AG04449 (cell line): ENCODE data around the gene PCDHA7.

Experiments
- CTCF ChIA-PET: fragments of 350-600 bp; formaldehyde crosslinking; extraction: SDS; loops from one replicate; lab custom pipeline; 2021; ENCODE audit warnings: antibody characterized with exemption; lab: Yijun Ruan, JAX
- POLR2A ChIA-PET: fragments of 400-600, 350-600 bp; formaldehyde crosslinking; extraction: SDS; loops from one replicate; lab custom pipeline; 2020; ENCODE audit warnings: antibody characterized with exemption, inconsistent platforms; lab: Yijun Ruan, JAX
- DNase-seq: peaks from one replicate; pipeline ENCODE4 v3.0.0-alpha.2; 2010; ENCODE audit warnings: low read depth, low spot score
- H3K4me3 ChIP-seq: 2 replicates; pipeline ENCODE4 v1.5.1; 2011; ENCODE audit warnings: low read depth, mild to moderate bottlenecking, control low read depth, low read length
- TF ChIP-seq, protein P1 (sequence below): IDR thresholded peaks from one replicate; pipeline ENCODE4 v1.5.1; 2011; ENCODE audit warnings: mild to moderate bottlenecking, moderate library complexity, low read length, control low read depth, inconsistent platforms; ENCODE audit not compliant: insufficient read depth; ENCODE audit errors: missing control alignments

The PCDHA7 gene

DNA sequence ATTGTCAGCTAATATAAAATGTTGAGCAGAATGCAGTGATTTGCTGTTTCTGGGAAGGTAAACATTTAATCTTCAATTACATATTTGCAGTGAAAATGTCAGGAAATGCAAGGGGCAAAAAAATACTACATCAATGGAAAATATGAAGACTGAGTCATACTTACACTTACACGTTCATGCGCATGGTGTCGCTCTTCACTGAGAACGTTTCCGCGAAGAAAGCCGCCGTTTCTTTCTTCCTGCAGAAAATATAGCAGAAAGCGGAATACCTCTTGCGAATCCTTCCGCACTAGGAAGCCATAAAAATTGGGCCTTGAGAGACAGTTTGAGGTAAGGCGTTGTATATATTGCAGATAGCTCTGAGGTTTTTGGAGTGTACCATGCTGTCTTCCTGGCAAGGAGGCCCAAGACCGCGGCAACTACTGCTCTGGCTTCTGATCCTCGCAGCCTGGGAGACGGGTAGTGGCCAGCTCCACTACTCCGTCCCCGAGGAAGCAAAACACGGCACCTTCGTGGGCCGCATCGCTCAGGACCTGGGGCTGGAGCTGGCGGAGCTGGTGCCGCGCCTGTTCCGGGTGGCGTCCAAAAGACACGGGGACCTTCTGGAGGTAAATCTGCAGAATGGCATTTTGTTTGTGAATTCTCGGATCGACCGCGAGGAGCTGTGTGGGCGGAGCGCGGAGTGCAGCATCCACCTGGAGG is 48.0 kb downstream of the PCDHA7 start, which contains the start of gene PCDHA13:
TSS of gene PCDHA13 (plus strand) at position 236 of the 702 bp plus-strand sequence. CDS start at position 381, 145 bp downstream.
- CTCF ChIA-PET = no interaction called here
- H3K4me3 ChIP-seq = no peak within 1 kb of the TSS
- DNase-seq = no peak

DNA sequence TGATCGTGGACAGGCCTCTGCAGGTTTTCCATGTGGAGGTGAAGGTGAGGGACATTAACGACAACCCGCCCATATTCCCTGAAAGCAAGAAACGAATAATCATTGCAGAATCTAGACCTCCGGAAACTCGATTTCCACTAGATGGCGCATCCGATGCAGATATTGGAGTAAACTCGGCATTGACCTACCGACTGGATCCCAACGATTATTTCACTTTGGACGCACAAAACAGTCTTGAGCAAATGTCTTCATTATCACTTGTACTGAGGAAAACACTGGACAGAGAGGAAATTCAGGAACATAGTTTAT is 48.5 kb downstream of the PCDHA7 start:
- CTCF ChIA-PET = no interaction called here
- POLR2A ChIA-PET = no interaction called here
- H3K4me3 ChIP-seq = no peak overlapping the region

More for the DNA sequence above, 48.0 kb downstream of the PCDHA7 start, which contains the start of gene PCDHA13:
- TF ChIP-seq, protein P1, sequence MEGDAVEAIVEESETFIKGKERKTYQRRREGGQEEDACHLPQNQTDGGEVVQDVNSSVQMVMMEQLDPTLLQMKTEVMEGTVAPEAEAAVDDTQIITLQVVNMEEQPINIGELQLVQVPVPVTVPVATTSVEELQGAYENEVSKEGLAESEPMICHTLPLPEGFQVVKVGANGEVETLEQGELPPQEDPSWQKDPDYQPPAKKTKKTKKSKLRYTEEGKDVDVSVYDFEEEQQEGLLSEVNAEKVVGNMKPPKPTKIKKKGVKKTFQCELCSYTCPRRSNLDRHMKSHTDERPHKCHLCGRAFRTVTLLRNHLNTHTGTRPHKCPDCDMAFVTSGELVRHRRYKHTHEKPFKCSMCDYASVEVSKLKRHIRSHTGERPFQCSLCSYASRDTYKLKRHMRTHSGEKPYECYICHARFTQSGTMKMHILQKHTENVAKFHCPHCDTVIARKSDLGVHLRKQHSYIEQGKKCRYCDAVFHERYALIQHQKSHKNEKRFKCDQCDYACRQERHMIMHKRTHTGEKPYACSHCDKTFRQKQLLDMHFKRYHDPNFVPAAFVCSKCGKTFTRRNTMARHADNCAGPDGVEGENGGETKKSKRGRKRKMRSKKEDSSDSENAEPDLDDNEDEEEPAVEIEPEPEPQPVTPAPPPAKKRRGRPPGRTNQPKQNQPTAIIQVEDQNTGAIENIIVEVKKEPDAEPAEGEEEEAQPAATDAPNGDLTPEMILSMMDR = no peak
- POLR2A ChIA-PET = no interaction called here

DNA sequence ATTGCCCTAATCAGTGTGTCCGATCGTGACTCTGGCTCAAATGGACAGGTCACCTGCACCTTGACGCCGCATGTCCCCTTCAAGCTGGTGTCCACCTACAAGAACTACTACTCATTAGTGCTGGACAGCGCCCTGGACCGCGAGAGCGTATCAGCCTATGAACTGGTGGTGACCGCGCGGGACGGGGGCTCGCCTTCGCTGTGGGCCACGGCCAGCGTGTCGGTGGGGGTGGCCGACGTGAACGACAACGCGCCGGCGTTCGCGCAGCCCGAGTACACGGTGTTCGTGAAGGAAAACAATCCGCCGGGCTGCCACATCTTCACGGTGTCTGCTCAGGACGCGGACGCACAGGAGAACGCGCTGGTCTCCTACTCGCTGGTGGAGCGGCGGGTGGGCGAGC is 49.3 kb downstream of the PCDHA7 start:
- TF ChIP-seq, protein P1 = no peak
- CTCF ChIA-PET = no interaction called here
- no peak overlapping the region for H3K4me3 ChIP-seq
- no peak for DNase-seq
- POLR2A ChIA-PET = no interaction called here

More for the DNA sequence above, 48.5 kb downstream of the PCDHA7 start:
- TF ChIP-seq, protein P1 = no peak
- DNase-seq = no peak

DNA sequence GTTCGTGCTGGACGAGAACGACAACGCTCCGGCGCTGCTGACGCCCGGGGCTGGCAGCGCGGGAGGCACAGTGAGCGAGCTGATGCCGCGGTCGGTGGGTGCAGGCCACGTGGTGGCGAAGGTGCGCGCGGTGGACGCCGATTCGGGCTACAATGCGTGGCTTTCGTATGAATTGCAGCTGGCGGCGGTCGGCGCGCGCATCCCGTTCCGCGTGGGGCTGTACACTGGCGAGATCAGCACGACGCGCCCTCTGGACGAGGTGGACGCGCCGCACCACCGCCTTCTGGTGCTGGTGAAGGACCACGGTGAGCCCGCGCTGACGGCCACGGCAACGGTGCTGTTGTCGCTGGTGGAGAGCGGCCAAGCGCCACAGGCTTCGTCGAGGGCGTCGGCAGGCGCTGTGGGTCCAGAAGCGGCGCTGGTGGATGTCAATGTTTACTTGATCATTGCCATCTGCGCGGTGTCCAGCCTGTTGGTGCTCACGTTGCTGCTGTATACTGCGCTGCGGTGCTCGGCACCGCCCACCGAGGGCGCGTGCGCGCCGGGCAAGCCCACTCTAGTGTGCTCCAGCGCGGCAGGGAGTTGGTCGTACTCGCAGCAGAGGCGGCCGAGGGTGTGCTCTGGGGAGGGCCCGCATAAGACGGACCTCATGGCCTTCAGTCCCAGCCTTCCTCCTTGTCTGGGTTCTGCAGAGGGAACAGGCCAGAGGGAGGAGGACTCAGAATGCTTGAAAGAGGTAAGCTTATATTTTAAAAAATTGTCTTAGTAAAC is 50.0 kb downstream of the PCDHA7 start:
- no peak overlapping the region for H3K4me3 ChIP-seq
- CTCF ChIA-PET = no interaction called here
- no peak for DNase-seq
- TF ChIP-seq, protein P1 = no peak
- POLR2A ChIA-PET = no interaction called here
